H1 (cell line): ENCODE results near the gene ATP9B. TPM values are rescaled to one million over a fixed set of nuclear protein-coding genes. Genes with fewer than 3 reads are reported as not detected.

Experiments used
- CBX5 ChIP-seq: fragments of 300-800, 300-1000 bp; sonication (generic); IDR thresholded peaks from 2 replicates; pipeline ENCODE4 v1.7.1; 2016; ENCODE audit warnings: antibody characterized with exemption, low read length, low read depth
- CHD2 ChIP-seq: IDR thresholded peaks from 2 replicates; pipeline ENCODE4 v1.6.1; 2012; ENCODE audit warnings: low read length, improper control_type of control experiment
- KDM4A ChIP-seq: IDR thresholded peaks from one replicate; pipeline ENCODE4 v1.7.1; 2012; ENCODE audit warnings: low read depth, mild to moderate bottlenecking, moderate library complexity, low read length, inconsistent platforms; ENCODE audit not compliant: severe bottlenecking
- NRF1 ChIP-seq: IDR thresholded peaks from 2 replicates; pipeline ENCODE4 v1.6.1; 2011; ENCODE audit warnings: mild to moderate bottlenecking, low read depth, low read length, improper control_type of control experiment
- POLR2AphosphoS5 ChIP-seq: IDR thresholded peaks from 2 replicates; pipeline ENCODE4 v1.6.1; 2011; ENCODE audit warnings: low read depth, low read length
- POU5F1 ChIP-seq: IDR thresholded peaks from 2 replicates; pipeline ENCODE4 v1.6.1; 2011; ENCODE audit warnings: low read depth, mild to moderate bottlenecking, low read length, moderate library complexity
- TAF7 ChIP-seq: optimal IDR thresholded peaks from 2 replicates; pipeline ENCODE3; 2011; ENCODE audit warnings: low read depth, mild to moderate bottlenecking, inconsistent platforms, low read length, moderate library complexity, borderline replicate concordance
- polyA plus RNA-seq, 7 experiments: library from polyadenylated mRNA; depleted of rRNA in 3 of 7; stranded (reverse) in 5 of 7; unstranded in 2 of 7; fragments of >200 nt in 5 of 7; fragments of 200-250 nt in 2 of 7; gene quantifications; 1 replicate in 5 of 7; 2 replicates in 1 of 7; 4 replicates in 1 of 7; pipeline versions ENCODE4 v1.2.1 to v1.2.3, GENCODE V29; 2011 to 2013; ENCODE audit warnings: missing spikeins in 2 of 7, mixed read lengths in 2 of 7
- total RNA-seq: library from RNA; stranded (reverse); fragmentation: NEBNext Ultra II Directional; extraction: Animal tissue kit (Norgen Biotek cat#: 25700); gene quantifications from 2 replicates; pipeline ENCODE4 v1.2.1, GENCODE V29; 2021

The ATP9B gene
- total and polyA plus RNA-seq, 2 of the 8 experiments (the other 6 are each of a cell fraction or from before 2014, with no cell fraction given), result 15.1 to 21.7 TPM

- TF ChIP-seq POLR2AphosphoS5 (no peak), KDM4A (no peak), CHD2 (no peak), CBX5 (no peak), POU5F1 (no peak), TAF7 (no peak), NRF1 (no peak)
These were observed 104.5 kb downstream of the ATP9B start (continued) for GRCh38 chr18:79173742-79174141.
